Hepatocyte (in vitro differentiated cells): Measurements from ENCODE around the gene CLTB. TPM values are rescaled to one million over a fixed set of nuclear protein-coding genes. Genes with fewer than 3 reads are reported as not detected.

Experiments
- DNase-seq: peaks from one replicate; pipeline ENCODE4 v3.0.0-alpha.2; 2016; ENCODE audit warnings: low spot score
- H2AFZ ChIP-seq: fragments of 200-600 bp; sonication (generic); 2 replicates; pipeline ENCODE4 v1.6.0; 2016; ENCODE audit warnings: antibody characterized with exemption, mild to moderate bottlenecking
- H3K27ac ChIP-seq: fragments of 200-600 bp; sonication (generic); 2 replicates; pipeline ENCODE4 v1.5.1; 2016; ENCODE audit warnings: mild to moderate bottlenecking
- H3K27me3 ChIP-seq: fragments of 200-600 bp; sonication (generic); 2 replicates; pipeline ENCODE4 v1.6.1; 2016
- H3K36me3 ChIP-seq: fragments of 200-600 bp; sonication (generic); replicated peaks from 2 replicates; pipeline ENCODE4 v1.5.1; 2016; ENCODE audit warnings: low read depth; ENCODE audit not compliant: insufficient read depth
- H3K4me1 ChIP-seq: fragments of 200-600 bp; sonication (generic); 2 replicates; pipeline ENCODE4 v1.5.1; 2016; ENCODE audit warnings: mild to moderate bottlenecking, moderate library complexity; ENCODE audit not compliant: insufficient read depth
- H3K4me2 ChIP-seq: fragments of 200-600 bp; sonication (generic); 2 replicates; pipeline ENCODE4 v1.6.0; 2016
- H3K4me3 ChIP-seq: fragments of 200-600 bp; sonication (generic); 2 replicates; pipeline ENCODE4 v1.5.1; 2016; ENCODE audit warnings: mild to moderate bottlenecking
- H3K79me2 ChIP-seq: fragments of 200-600 bp; sonication (generic); 2 replicates; pipeline ENCODE4 v1.6.0; 2017; ENCODE audit warnings: mild to moderate bottlenecking
- H3K9me2 ChIP-seq: fragments of 200-600 bp; sonication (generic); replicated peaks from 2 replicates; pipeline ENCODE4 v1.6.0; 2017; ENCODE audit warnings: mild to moderate bottlenecking; ENCODE audit not compliant: insufficient read depth
- H3K9me3 ChIP-seq: fragments of 200-600 bp; sonication (generic); 2 replicates; pipeline ENCODE4 v1.5.1; 2016; ENCODE audit warnings: low read depth, mild to moderate bottlenecking
- H4K20me1 ChIP-seq: fragments of 200-600 bp; sonication (generic); 2 replicates; pipeline ENCODE4 v1.6.0; 2016; ENCODE audit warnings: mild to moderate bottlenecking; ENCODE audit not compliant: insufficient read depth, poor library complexity, severe bottlenecking
- EZH2 ChIP-seq: fragments of 200-600 bp; sonication (generic); IDR thresholded peaks from 2 replicates; pipeline ENCODE4 v1.6.1; 2016; ENCODE audit warnings: antibody characterized with exemption, mild to moderate bottlenecking, borderline replicate concordance
- EZH2phosphoT487 ChIP-seq: fragments of 200-600 bp; sonication (generic); IDR thresholded peaks from one replicate; pipeline ENCODE4 v1.6.1; 2018; ENCODE audit warnings: antibody characterized with exemption, mild to moderate bottlenecking, low read depth, moderate library complexity; ENCODE audit not compliant: unreplicated experiment, severe bottlenecking
- WGBS: methylation state at CpG from one replicate; pipeline ENCODE4 v1.1.6; 2016; ENCODE audit warnings: low lambda C conversion rate; ENCODE audit errors: missing lambda C conversion rate; 5-methylcytosine and 5-hydroxymethylcytosine counted together
- microRNA counts: library from miRNA; unstranded; fragments of <30 nt; microRNA quantifications from one replicate; lab custom pipeline; 2017
- microRNA-seq: library from miRNA; unstranded; fragments of <30 nt; microRNA quantifications from one replicate; pipeline ENCODE4, GENCODE V29; 2017
- polyA plus RNA-seq: library from polyadenylated mRNA; unstranded; fragments of >200 nt; fragmentation: Nextera tagmentation; extraction: Ambion mirVana; gene quantifications from 2 replicates; pipeline ENCODE4 v1.2.1, GENCODE V29; 2016
- small RNA-seq: library from RNA; depleted of rRNA; stranded (forward); fragments of <200 nt; gene quantifications from one replicate; pipeline ENCODE3, GENCODE V24; 2014
- total RNA-seq: library from RNA; depleted of rRNA; stranded (reverse); fragments of >200 nt; gene quantifications from 2 replicates; pipeline ENCODE4 v1.2.3, GENCODE V29; 2014
- TF ChIP-seq, protein P1 (sequence below): fragments of 200-600 bp; sonication (generic); IDR thresholded peaks from 2 replicates; pipeline ENCODE4 v1.5.1; 2016; ENCODE audit warnings: antibody characterized with exemption, mild to moderate bottlenecking; ENCODE audit not compliant: poor library complexity

Gene CLTB
- total and polyA plus RNA-seq, 2 experiments from 2014 or later: 131 to 284 TPM

DNA sequence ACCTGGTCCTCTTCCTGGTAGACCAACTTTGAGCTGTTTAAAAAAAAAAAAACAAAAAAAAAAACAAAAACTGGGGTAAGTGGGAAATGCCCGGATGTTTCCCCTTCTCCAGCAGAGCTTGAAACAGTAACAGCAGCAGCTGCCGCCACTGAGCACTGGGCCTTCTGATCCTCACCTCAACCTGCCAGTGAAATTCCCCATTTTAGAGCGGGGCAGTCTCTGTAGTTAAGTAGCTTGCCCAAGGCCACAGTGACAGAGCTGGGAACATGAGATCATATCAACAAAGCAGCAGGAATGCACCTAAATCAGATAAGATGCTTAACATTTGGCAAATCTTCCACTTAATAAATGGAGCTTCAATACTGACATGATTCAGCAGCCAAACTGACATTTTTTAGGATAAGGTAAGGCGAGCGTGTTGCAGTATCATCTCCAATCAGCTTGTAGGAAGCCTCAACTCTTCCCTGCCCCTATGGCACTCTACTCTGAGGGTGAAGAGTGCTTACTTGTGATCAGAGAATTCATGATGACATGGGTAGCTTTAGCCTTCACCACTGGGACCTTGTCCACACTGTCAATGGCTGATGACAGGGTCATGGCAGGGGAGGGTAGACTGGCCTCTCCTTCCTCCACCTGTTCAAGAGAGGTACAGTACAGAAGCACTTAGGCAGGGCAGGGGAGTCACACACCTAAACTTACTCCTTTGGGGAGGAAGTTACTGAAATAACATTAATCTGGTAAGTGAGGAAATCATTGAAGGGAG is 64.0 kb downstream of the CLTB start:
- no peak overlapping the region for H2AFZ ChIP-seq
- DNase-seq: no peak
- no peaks in the 10 kb centered on the region for H3K9me3 ChIP-seq
- H3K27me3 ChIP-seq: no peaks in the 10 kb centered on the region
- peaks cover 67% of the 10 kb centered on the region for H3K79me2 ChIP-seq
- no peak overlapping the region for H3K4me3 ChIP-seq
- TF ChIP-seq, protein P1, sequence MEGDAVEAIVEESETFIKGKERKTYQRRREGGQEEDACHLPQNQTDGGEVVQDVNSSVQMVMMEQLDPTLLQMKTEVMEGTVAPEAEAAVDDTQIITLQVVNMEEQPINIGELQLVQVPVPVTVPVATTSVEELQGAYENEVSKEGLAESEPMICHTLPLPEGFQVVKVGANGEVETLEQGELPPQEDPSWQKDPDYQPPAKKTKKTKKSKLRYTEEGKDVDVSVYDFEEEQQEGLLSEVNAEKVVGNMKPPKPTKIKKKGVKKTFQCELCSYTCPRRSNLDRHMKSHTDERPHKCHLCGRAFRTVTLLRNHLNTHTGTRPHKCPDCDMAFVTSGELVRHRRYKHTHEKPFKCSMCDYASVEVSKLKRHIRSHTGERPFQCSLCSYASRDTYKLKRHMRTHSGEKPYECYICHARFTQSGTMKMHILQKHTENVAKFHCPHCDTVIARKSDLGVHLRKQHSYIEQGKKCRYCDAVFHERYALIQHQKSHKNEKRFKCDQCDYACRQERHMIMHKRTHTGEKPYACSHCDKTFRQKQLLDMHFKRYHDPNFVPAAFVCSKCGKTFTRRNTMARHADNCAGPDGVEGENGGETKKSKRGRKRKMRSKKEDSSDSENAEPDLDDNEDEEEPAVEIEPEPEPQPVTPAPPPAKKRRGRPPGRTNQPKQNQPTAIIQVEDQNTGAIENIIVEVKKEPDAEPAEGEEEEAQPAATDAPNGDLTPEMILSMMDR: no peak
- no peak for TF ChIP-seq EZH2phosphoT487
- TF ChIP-seq EZH2: no peak
- peaks cover 33% of the 10 kb centered on the region for H4K20me1 ChIP-seq
- no peaks in the 10 kb centered on the region for H3K4me1 ChIP-seq
- H3K4me2 ChIP-seq: no peak overlapping the region
- no peak overlapping the region for H3K27ac ChIP-seq
- H3K36me3 ChIP-seq: no peaks in the 10 kb centered on the region
- WGBS: 89% methylated on average over 5 of the region's 5 CpGs
- no peaks in the 10 kb centered on the region for H3K9me2 ChIP-seq

- no peak for DNase-seq
- Histone ChIP-seq H2AFZ (no peak overlapping the region), H3K9me3 (no peaks in the 10 kb centered on the region), H3K4me2 (no peak overlapping the region), H3K9me2 (no peaks in the 10 kb centered on the region), H3K36me3 (no peaks in the 10 kb centered on the region), H3K79me2 (peaks cover 48% of the 10 kb centered on the region), H3K4me1 (no peaks in the 10 kb centered on the region), H3K27ac (no peak overlapping the region), H3K27me3 (no peaks in the 10 kb centered on the region), H4K20me1 (peaks cover 16% of the 10 kb centered on the region), H3K4me3 (no peak overlapping the region)
- WGBS: 93% methylated on average over 8 of the region's 8 CpGs
- TF ChIP-seq EZH2phosphoT487: no peak
- TF ChIP-seq EZH2: no peak
- TF ChIP-seq, protein P1: no peak
Observed at GRCh38 chr5:176350416-176350815, 65.9 kb downstream of the CLTB start.

DNA sequence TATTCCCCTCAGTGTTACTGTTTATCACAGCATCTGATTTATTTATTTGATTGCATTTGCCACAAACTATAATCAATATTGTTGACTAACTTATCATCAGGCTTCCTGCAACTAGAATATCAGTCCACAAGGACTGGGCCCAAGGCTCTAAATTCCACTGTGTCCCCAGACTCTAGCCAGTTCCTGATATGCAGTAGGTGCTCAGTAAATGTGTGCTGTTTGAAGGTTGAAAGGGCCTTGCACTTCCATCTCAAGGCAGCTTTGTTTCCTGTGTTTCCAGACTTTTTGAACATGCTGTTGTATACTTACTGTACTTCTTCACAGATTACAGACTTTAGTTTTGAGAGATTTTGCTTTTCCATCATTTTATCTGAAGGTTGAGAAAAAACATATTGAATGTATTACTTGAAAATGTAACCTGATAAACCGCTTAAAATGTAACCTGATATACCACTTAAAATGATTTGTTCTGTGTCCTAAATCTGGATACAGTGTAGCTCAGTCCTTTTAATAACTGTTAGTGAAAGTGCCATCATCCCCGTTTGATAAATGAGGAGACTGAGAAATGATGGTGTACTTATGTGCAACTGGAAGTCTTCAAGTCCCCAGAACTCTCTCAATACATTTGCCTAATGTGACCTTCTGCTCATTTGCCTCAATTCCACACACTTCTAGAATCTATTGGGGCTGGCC is 73.4 kb downstream of the CLTB start:
- TF ChIP-seq EZH2 (no peak), EZH2phosphoT487 (no peak)
- TF ChIP-seq, protein P1: no peak
- H3K27ac ChIP-seq: peak overlapping the region; percentile 56

More for the DNA sequence above, 73.4 kb downstream of the CLTB start:
- H3K4me1 ChIP-seq: no peaks in the 10 kb centered on the region
- no peaks in the 10 kb centered on the region for H3K36me3 ChIP-seq
- no peak overlapping the region for H2AFZ ChIP-seq
- no peaks in the 10 kb centered on the region for H3K27me3 ChIP-seq
- H3K9me3 ChIP-seq: no peaks in the 10 kb centered on the region
- no peaks in the 10 kb centered on the region for H3K9me2 ChIP-seq
- no peaks in the 10 kb centered on the region for H3K79me2 ChIP-seq
- 50% methylated on average over 2 of the region's 2 CpGs for WGBS
- H3K4me3 ChIP-seq: no peak overlapping the region
- no peaks in the 10 kb centered on the region for H4K20me1 ChIP-seq
- no peak overlapping the region for H3K4me2 ChIP-seq
- no peak for DNase-seq

MicroRNA genes within 50 kb of the gene (microRNA counts, 767-probe panel; counts per million panel counts)
- not detected for microRNA hsa-miR-1271-5p (lab: Ali Mortazavi, UCI)

Small RNA genes lying within 50 kb of the gene (microRNA-seq; reads per million reads assigned to microRNA genes)
- gene MIR1271: 11.2 reads per million, percentile 26 among the genes with 10 or more reads in this experiment

Small RNA genes lying within 50 kb of the gene (small RNA-seq; reads per million reads assigned to genes)
- not detected for gene AC010297.1
- gene MIR1271: 5.1 reads per million, percentile 93 among the genes with 10 or more reads in this experiment

Other genes starting within 250 kb of the CLTB start
- 27.0 and 34.7 TPM in 2 replicates for gene SIMC1, start 178.1 kb downstream of the CLTB start, total RNA-seq
- 37.6 and 44.2 TPM in 2 replicates for gene SIMC1, start 178.1 kb downstream of the CLTB start, polyA plus RNA-seq
- gene KIAA1191, start 54.8 kb downstream of the CLTB start, total RNA-seq: 98.3 and 104 TPM in 2 replicates
- gene KIAA1191, start 54.8 kb downstream of the CLTB start, polyA plus RNA-seq: 96.8 and 110 TPM in 2 replicates
- 6.7 and 8.9 TPM in 2 replicates for gene ARL10, start 51.1 kb downstream of the CLTB start, total RNA-seq
- gene ARL10, start 51.1 kb downstream of the CLTB start, polyA plus RNA-seq: 2.5 and 4.4 TPM in 2 replicates
- 22.9 and 25.6 TPM in 2 replicates for gene NOP16, start 27.9 kb downstream of the CLTB start, total RNA-seq
- 64.0 and 82.3 TPM in 2 replicates for gene NOP16, start 27.9 kb downstream of the CLTB start, polyA plus RNA-seq
- gene HIGD2A, start 27.8 kb downstream of the CLTB start, total RNA-seq: 109 and 161 TPM in 2 replicates
- 222 and 224 TPM in 2 replicates for gene HIGD2A, start 27.8 kb downstream of the CLTB start, polyA plus RNA-seq
- gene FAF2, start 31.8 kb upstream of the CLTB start, total RNA-seq: 63.1 and 66.4 TPM in 2 replicates
- gene FAF2, start 31.8 kb upstream of the CLTB start, polyA plus RNA-seq: 43.0 and 47.3 TPM in 2 replicates
- 9.5 and 13.0 TPM in 2 replicates for gene RNF44, start 120.9 kb upstream of the CLTB start, total RNA-seq
- gene RNF44, start 120.9 kb upstream of the CLTB start, polyA plus RNA-seq: 17.4 and 19.6 TPM in 2 replicates
- gene CDHR2, start 132.8 kb upstream of the CLTB start, total RNA-seq: 24.8 and 29.8 TPM in 2 replicates
- 16.3 and 28.3 TPM in 2 replicates for gene CDHR2, start 132.8 kb upstream of the CLTB start, polyA plus RNA-seq
- 1.4 and 1.6 TPM in 2 replicates for gene GPRIN1, start 193.6 kb upstream of the CLTB start, total RNA-seq
- 2.2 and 3.9 TPM in 2 replicates for gene GPRIN1, start 193.6 kb upstream of the CLTB start, polyA plus RNA-seq
- gene SNCB, start 214.0 kb upstream of the CLTB start, total RNA-seq: not detected in 2 replicates
- gene SNCB, start 214.0 kb upstream of the CLTB start, polyA plus RNA-seq: 0.57 TPM in 1 of 2 replicates, not detected in the other
- gene EIF4E1B, start 214.1 kb upstream of the CLTB start, total RNA-seq: not detected in 2 replicates
- not detected in 2 replicates for gene EIF4E1B, start 214.1 kb upstream of the CLTB start, polyA plus RNA-seq
- 33.2 and 33.4 TPM in 2 replicates for gene TSPAN17, start 230.9 kb upstream of the CLTB start, total RNA-seq
- 27.9 TPM in 2 replicates for gene TSPAN17, start 230.9 kb upstream of the CLTB start, polyA plus RNA-seq